Kidney capillary endothelial cell (primary cell): ENCODE results near the gene DACT2.

Experiments used
- DNase-seq: peaks from one replicate; pipeline ENCODE4 v3.0.0-alpha.2; 2018; ENCODE audit warnings: low spot score

DACT2 gene

DNA sequence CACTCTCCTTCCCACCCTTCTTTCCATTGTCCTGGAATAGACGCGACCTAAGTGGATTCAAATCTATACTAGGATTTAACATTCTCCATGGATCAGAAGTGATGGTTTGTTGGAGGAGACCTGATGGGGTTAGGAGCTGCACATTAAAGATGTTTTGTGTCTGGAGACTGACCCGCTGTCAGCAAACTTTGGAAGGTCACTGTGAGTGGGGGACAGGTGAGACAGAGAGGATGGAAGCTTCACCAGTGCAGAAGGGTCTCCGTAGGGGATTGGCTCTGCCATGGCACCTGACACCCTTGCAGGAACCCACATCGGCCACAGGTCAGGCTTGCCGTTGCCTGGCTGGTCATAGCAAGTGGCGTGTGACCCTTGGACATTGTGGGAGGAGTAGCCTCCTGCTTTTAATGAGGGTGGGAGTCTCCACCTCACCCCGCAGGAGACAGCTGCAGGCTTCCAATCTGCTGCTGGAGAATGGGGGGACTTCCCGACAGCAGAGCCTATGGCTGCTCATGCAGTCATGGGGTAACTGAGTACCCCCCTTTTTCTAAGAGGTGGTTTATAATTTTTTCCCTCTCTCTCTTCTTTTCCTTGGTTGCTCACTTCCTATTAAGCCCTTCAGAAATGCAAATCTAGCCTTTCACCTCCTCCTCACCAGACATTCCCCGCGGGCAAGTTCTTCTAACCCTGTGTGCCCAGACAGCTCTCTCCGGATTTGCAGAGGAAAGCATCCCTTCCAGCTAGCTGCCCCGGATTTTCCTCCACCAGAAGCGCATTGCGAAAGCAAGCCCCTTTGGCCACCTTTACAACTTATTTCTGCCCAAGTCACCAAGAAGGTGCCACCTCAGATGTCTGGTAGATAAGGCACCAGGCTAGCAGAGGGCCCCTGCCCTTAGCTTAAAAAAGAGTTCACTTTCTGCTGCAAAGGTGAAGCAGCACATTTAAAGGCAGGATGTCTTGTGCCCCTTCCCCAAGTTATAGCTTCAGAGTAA lies 53.5 kb downstream of the DACT2 start:
- no peak for DNase-seq

DNA sequence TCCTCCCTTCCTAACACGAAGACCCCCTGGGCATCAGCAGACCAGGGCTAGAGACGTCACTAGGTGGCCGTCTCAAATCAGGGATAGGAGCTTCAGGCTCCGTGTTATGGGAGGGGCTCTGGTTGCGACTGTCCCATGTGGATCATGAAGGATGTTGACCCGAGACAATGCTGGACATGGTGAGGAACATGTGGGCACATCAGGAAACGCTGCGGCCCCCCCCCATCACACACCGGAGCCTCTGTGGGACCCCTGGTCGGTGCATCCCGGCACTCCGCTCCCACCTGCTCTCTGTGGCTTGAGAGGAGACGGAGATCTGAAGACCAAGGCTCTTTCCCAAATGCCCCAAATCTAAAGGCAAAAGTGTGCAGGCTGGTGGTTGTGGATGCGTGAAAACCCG lies 54.2 kb downstream of the DACT2 start:
- no peak for DNase-seq

DNA sequence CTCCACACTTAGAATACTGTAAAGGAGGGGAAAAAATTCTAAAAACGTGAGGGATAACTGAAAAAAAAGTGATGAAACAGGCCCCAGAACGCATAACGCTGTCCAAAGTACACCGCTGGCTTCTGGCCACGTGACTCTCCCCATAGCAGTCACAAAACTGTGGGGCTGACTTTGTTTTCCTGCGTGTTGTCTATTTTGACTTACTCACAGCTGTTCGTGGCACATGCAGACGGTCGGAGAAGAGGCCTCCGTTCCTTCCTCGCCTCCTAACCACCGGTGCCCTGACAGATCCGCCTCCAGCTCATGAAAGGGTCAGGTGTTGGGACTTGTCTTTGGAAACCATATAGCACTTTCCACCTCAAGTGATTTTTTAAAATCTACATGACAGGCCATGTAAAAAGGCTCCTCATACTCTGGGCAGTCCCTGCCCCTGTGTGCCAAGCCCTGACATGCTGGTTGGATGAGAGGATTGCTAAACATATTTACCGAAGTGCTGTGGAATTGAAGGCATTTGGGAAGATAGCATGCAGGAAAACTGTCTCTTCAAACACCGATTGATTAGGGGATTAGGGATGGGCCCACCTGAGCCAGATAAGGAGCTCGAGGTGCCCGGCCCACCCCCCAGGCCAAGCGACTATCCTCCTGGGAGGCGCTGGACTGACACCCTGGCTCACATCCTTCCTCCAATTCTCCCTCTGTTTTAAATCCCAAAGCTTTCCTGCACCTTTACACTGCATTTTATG lies 54.8 kb downstream of the DACT2 start:
- no peak for DNase-seq

DNA sequence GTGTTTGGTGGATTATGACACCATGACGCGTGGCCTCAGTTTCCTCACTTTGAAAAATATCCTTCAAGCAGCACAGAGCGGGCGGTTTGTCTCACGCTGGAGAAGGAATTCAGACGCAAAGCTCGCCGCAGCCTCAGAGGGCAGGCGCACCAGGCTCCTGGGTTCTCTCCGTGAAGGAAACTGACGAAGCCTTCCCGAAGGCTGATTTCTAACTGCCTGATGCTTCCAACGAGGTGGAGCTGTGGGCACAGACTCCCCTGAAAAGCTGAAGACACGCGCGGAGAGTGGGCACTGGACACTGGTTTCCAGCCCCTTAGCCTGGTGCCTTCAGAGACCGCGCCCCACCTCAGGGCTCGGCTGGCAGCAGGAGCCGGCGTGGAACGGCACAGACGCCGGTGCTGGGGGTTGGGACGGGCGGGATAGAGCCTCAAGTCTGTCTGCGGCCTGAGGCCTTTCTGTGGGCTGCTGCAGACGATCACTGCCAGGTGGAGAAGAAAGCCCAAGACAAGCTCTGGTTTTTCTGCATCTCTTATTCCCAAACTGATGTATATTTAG lies 56.1 kb downstream of the DACT2 start:
- DNase-seq = no peak

DNA sequence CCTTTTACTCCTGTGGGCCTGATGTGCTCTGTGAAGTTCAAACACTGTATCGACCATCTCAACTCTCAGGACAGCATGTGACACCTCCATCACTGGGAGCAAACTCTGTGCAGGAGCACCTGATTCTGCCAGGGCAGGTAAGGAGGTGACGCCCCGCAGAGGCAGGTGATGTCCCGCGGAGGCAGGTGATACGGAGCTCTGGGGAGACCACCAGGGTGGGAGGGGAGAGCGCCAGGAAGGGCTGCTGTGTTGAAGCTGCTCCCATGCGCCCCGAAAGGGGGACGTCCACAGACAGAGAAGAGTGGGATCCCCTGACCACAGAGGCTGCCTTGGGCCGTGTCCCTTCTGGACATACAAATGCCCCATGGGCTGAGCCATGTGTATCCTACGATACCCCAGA lies 58.3 kb downstream of the DACT2 start:
- no peak for DNase-seq

DNA sequence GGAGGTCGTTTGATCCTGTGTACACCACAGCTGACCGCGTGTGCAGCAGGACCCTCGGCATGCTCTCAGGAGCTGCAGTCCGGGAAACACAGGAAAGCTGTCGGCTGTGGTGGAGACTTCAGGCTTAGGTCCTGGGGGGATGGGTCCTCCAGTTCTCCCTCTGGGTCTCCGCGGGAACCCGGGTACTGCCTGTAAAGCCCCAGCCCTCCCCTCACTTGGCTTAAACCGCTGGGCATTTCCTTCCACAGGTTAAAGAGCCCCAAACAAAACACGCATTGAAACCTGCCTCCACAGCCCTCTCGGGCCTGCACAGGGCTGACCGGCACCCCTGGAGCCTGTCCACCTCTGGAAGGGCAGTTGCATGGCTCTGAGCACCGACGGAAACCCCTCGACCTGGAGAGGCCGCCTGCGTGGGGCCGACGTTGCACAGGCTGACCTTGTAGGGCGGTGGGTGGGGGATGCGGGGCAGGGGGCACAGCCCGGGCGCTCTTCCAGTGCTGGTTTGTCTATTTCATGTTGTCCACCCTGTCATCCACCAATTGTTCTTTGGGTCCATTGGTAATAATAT lies 59.1 kb downstream of the DACT2 start:
- DNase-seq = no peak

DNA sequence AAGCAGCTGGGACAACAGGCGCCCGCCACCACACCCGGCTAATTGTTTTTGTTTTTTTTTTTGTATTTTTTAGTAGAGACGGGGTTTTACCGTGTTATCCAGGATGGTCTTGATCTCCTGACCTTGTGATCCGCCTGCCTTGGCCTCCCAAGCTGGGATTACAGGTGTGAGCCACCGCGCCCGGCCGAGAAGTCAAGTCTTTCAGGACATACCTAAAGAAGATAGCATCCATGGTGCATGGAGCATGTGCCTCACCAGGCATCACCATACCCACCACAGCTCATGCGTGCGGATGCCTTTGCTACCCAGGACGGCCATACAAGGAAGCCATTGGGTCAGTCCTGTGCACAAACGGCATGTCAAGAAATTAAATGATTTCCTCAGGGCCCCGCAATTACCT lies 60.8 kb downstream of the DACT2 start:
- DNase-seq = no peak

DNA sequence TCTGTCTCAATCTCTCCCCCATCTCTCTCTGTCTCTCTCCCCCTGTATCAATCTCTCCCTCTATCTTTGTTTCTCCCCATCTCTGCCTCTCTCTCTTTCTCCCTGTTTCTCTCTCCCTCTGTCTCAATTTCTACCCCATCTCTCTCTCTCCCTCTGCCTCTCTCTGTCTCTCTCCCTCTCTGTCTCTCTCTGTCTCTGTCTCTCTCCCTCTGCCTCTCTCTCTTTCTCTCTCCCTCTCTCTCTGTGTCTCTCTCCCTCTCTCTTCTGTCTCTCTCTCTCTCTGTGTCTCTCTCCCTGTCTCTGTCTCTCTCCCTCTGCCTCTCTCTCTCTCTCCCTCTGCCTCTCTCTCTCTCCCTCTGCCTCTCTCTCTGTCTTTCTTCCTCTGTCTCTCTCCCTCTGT lies 62.6 kb downstream of the DACT2 start:
- DNase-seq = no peak
